ENCODE measurements around the gene RALGAPB. TPM values are rescaled to one million over a fixed set of nuclear protein-coding genes. Genes with fewer than 3 reads are reported as not detected.
"Not testable (repeated sequence)": the region's sequence is repeated elsewhere in the genome, so short reads cannot be mapped to it uniquely, and the experiment has no call there.

The RALGAPB gene
- polyA plus RNA-seq, 2 of the 4 experiments (the other 2 are of a cell fraction): 15.1 to 35.9 TPM

- WGBS (ENCODE audit: missing lambda C conversion rate): 65% methylated on average over 13 of the region's 18 CpGs
- DNase-seq (ENCODE audit: low read depth in 1 of 2, low spot score in 1 of 2) (no peak), FAIRE-seq (no peak), ATAC-seq (peak; percentile 42 to 49; a peak in 3 of 6 replicates)
- Histone ChIP-seq H3K4me2 (no peak overlapping the region), H3K4me3 (no peak overlapping the region), H3K27ac (peak overlapping the region in 1 of 2 experiments; percentile 44; a peak in 1 of 6 replicates), H3K4me1 (peaks cover 14% of the 10 kb centered on the region; the same call in 2 of the 3 replicates), H3K9me3 (no peaks in the 10 kb centered on the region)
- ChIA-PET CTCF (interaction anchor here (0.6 to 2.0 kb wide), 3 partner anchors 10 to 42 kb away, joined by 3 to 7 read pairs (median 4); partner anchors contain the start of gene ADIG), POLR2A (no interaction called here)
- TF ChIP-seq ZFP36 (IDR thresholded peaks at IDR 0.05; ENCODE audit: borderline replicate concordance, partially characterized antibody) (no peak), CBX8 (IDR thresholded peaks at IDR 0.05) (no peak), MAZ (IDR thresholded peaks at IDR 0.05; ENCODE audit: borderline replicate concordance, low read depth, low read length) (no peak), CEBPB (IDR thresholded peaks at IDR 0.05) (no peak), NPAS2 (CRISPR knock-in tag; IDR thresholded peaks at IDR 0.05; ENCODE audit: borderline replicate concordance) (no peak), EHMT2 (IDR thresholded peaks at IDR 0.05; ENCODE audit: low read depth) (no peak), FOSL2 (IDR thresholded peaks at IDR 0.05) (no peak), FOSL2 (CRISPR knock-in tag; IDR thresholded peaks at IDR 0.05) (no peak), SMC3 (IDR thresholded peaks at IDR 0.05) (no peak), TP53 (CRISPR knock-in tag; IDR thresholded peaks at IDR 0.05) (no peak), RCOR1 (IDR thresholded peaks at IDR 0.05; ENCODE audit: low read depth, low read length) (no peak), HES2 (IDR thresholded peaks at IDR 0.05) (no peak), ELK1 (IDR thresholded peaks at IDR 0.05; ENCODE audit: low read depth, low read length) (no peak), PBX3 (IDR thresholded peaks at IDR 0.05) (no peak), HOXB5 (CRISPR knock-in tag; IDR thresholded peaks at IDR 0.05) (no peak)
Measured at GRCh38 chr20:38590676-38591473, 118.2 kb downstream of the RALGAPB start.

- Histone ChIP-seq H3K4me1 (peaks cover 14% of the 10 kb centered on the region; the same call in 2 of the 3 replicates), H3K4me2 (peak overlapping the region; percentile 28; the same call in 1 of the 3 replicates), H3K4me3 (no peak overlapping the region), H3K27ac (peak overlapping the region in 1 of 2 experiments; percentile 45; a peak in 2 of 6 replicates), H3K9me3 (no peaks in the 10 kb centered on the region)
- FAIRE-seq (no peak), ATAC-seq (no peak), DNase-seq (ENCODE audit: low read depth in 1 of 2, low spot score in 1 of 2) (no peak)
- 87% methylated on average over 17 of the region's 21 CpGs for WGBS (ENCODE audit: missing lambda C conversion rate)
- POLR2A ChIA-PET: no interaction called here
- TF ChIP-seq HOXB5 (CRISPR knock-in tag; IDR thresholded peaks at IDR 0.05) (no peak), ZFP36 (IDR thresholded peaks at IDR 0.05; ENCODE audit: borderline replicate concordance, partially characterized antibody) (peak; percentile 23)
- CTCF ChIA-PET: interaction anchor here (1.1 to 2.0 kb wide), 2 partner anchors 11 to 41 kb away, joined by 3 to 7 read pairs; partner anchors contain the start of gene ADIG
Measured at GRCh38 chr20:38591474-38592410, 119.1 kb downstream of the RALGAPB start.

GRCh38 chr20:38592411-38592790 lies 119.8 kb downstream of the RALGAPB start:
- H3K9me3 ChIP-seq; CTCF ChIA-PET; ATAC-seq; H3K4me3 ChIP-seq; POLR2A ChIA-PET; DNase-seq (ENCODE audit: low read depth in 1 of 2, low spot score in 1 of 2); FAIRE-seq: not testable (repeated sequence)
- H3K4me1 ChIP-seq: peaks cover 14% of the 10 kb centered on the region; the same call in 2 of the 3 replicates
- H3K4me2 ChIP-seq: peak overlapping the region; percentile 28; the same call in 1 of the 3 replicates
- WGBS (ENCODE audit: missing lambda C conversion rate): 42% methylated on average over 3 of the region's 3 CpGs
- H3K27ac ChIP-seq: peak overlapping the region in 1 of 2 experiments; percentile 45; a peak in 1 of 6 replicates

GRCh38 chr20:38594281-38594680 lies 121.6 kb downstream of the RALGAPB start:
- FAIRE-seq; DNase-seq (ENCODE audit: low read depth in 1 of 2, low spot score in 1 of 2); H3K9me3 ChIP-seq; H3K27ac ChIP-seq; H3K4me2 ChIP-seq; ATAC-seq; POLR2A ChIA-PET; CTCF ChIA-PET; H3K4me3 ChIP-seq: not testable (repeated sequence)
- H3K4me1 ChIP-seq: peaks cover 21% of the 10 kb centered on the region
- 92% methylated on average over 12 of the region's 12 CpGs for WGBS (ENCODE audit: missing lambda C conversion rate)

- CTCF ChIA-PET; H3K4me3 ChIP-seq; ATAC-seq; DNase-seq (ENCODE audit: low read depth in 1 of 2, low spot score in 1 of 2); FAIRE-seq; H3K4me2 ChIP-seq; H3K27ac ChIP-seq; POLR2A ChIA-PET; H3K9me3 ChIP-seq: not testable (repeated sequence)
- peaks cover 28% of the 10 kb centered on the region for H3K4me1 ChIP-seq
- 78% methylated on average over 15 of the region's 15 CpGs for WGBS (ENCODE audit: missing lambda C conversion rate)
Measured at GRCh38 chr20:38595886-38596285, 123.2 kb downstream of the RALGAPB start.

Measured in A549 (cell line).